HG02642 (cell line): ENCODE measurements around the gene AP5Z1.
A peak's percentile ranks its signal among the peaks of the same experiment; 100 is the strongest.

Experiments
- ATAC-seq: cut with Tn5 transposase; IDR thresholded peaks from one replicate; pipeline ENCODE4 v1.9.1; 2021; ENCODE audit warnings: mild to moderate bottlenecking; ENCODE audit not compliant: unreplicated experiment, poor library complexity

AP5Z1 gene

GRCh38 chr7:4775250-4775847 is at the start of gene AP5Z1:
Gene AP5Z1, plus strand, starts transcription at chr7:4775623. Its CDS starts 93 bp downstream, at chr7:4775716.
- peak; percentile 95 for ATAC-seq

- no peak for ATAC-seq
These were observed 49.5 kb upstream of the AP5Z1 start for GRCh38 chr7:4725850-4726450.

GRCh38 chr7:4726566-4726965 is 48.9 kb upstream of the AP5Z1 start:
- no peak for ATAC-seq

- ATAC-seq, result no peak
These were observed 47.3 kb upstream of the AP5Z1 start for GRCh38 chr7:4727914-4728705.

- no peak for ATAC-seq
These were observed 46.2 kb upstream of the AP5Z1 start for GRCh38 chr7:4729266-4729665.

GRCh38 chr7:4730276-4730675 is 45.1 kb upstream of the AP5Z1 start:
- ATAC-seq, result no peak

- ATAC-seq, result no peak
These were observed 44.5 kb upstream of the AP5Z1 start for GRCh38 chr7:4730971-4731370.

GRCh38 chr7:4731803-4732202 is 43.6 kb upstream of the AP5Z1 start:
- ATAC-seq, result no peak

- no peak for ATAC-seq
These were observed 41.4 kb upstream of the AP5Z1 start for GRCh38 chr7:4733936-4734528.

GRCh38 chr7:4734587-4735345 is 40.7 kb upstream of the AP5Z1 start:
- no peak for ATAC-seq

- ATAC-seq, result no peak
These were observed 38.1 kb upstream of the AP5Z1 start for GRCh38 chr7:4737300-4737699.

- no peak for ATAC-seq
These were observed 36.5 kb upstream of the AP5Z1 start for GRCh38 chr7:4738711-4739527.

GRCh38 chr7:4739528-4739992 is 35.9 kb upstream of the AP5Z1 start:
- no peak for ATAC-seq

- ATAC-seq, result no peak
These were observed 34.6 kb upstream of the AP5Z1 start for GRCh38 chr7:4740796-4741195.

- no peak for ATAC-seq
These were observed 33.3 kb upstream of the AP5Z1 start for GRCh38 chr7:4742051-4742573.

GRCh38 chr7:4742852-4743251 is 32.6 kb upstream of the AP5Z1 start:
- ATAC-seq, result no peak

GRCh38 chr7:4744391-4745264 is 30.8 kb upstream of the AP5Z1 start:
- peak; percentile 85 for ATAC-seq

- ATAC-seq, result no peak
These were observed 30.0 kb upstream of the AP5Z1 start for GRCh38 chr7:4745265-4745919.
